ENCODE measurements around the gene RAMAC.
A peak's percentile ranks its signal among the peaks of the same experiment; 100 is the strongest.
"Not testable (repeated sequence)": the region's sequence is repeated elsewhere in the genome, so short reads cannot be mapped to it uniquely, and the experiment has no call there.

The RAMAC gene

GRCh38 chr15:82985688-82986441 is at the start of gene RAMAC:
RAMAC (plus strand) TSS chr15:82986210; CDS start chr15:82989019, 2,809 bp downstream.
- Mint-ChIP-seq H3K4me1 (ENCODE audit: low read depth) (peaks cover 16% of the 10 kb centered on the region), H3K4me3 (peak within 1 kb of the TSS; percentile 88), H3K27me3 (ENCODE audit: low read depth) (no peaks in the 10 kb centered on the region), H3K27ac (peak within 1 kb of the TSS; percentile 84), H3K9me3 (no peaks in the 10 kb centered on the region), H3K36me3 (ENCODE audit: low read depth) (peaks cover 34% of the 10 kb centered on the region)
- DNase-seq (ENCODE audit: low spot score) = peak; percentile 88

GRCh38 chr15:82936966-82937711 is 48.9 kb upstream of the RAMAC start:
- DNase-seq (ENCODE audit: low spot score) = no peak
- Mint-ChIP-seq H3K27me3 (ENCODE audit: low read depth) (peaks cover 2% of the 10 kb centered on the region), H3K4me3 (no peak overlapping the region), H3K27ac (no peak overlapping the region), H3K36me3 (ENCODE audit: low read depth) (peaks cover 5% of the 10 kb centered on the region), H3K4me1 (ENCODE audit: low read depth) (peaks cover 19% of the 10 kb centered on the region), H3K9me3 (no peaks in the 10 kb centered on the region)

- no peaks in the 10 kb centered on the region for H3K9me3 Mint-ChIP-seq
- no peak for DNase-seq (ENCODE audit: low spot score)
- H3K4me1 Mint-ChIP-seq (ENCODE audit: low read depth) = peaks cover 19% of the 10 kb centered on the region
- H3K27ac Mint-ChIP-seq = no peak overlapping the region
- H3K27me3 Mint-ChIP-seq (ENCODE audit: low read depth) = peaks cover 2% of the 10 kb centered on the region
- H3K4me3 Mint-ChIP-seq = no peak overlapping the region
- peaks cover 5% of the 10 kb centered on the region for H3K36me3 Mint-ChIP-seq (ENCODE audit: low read depth)
Measured at GRCh38 chr15:82937712-82938058, 48.3 kb upstream of the RAMAC start.

- not testable (repeated sequence) for H3K27me3 Mint-ChIP-seq (ENCODE audit: low read depth); H3K36me3 Mint-ChIP-seq (ENCODE audit: low read depth); H3K4me1 Mint-ChIP-seq (ENCODE audit: low read depth); DNase-seq (ENCODE audit: low spot score); H3K27ac Mint-ChIP-seq; H3K4me3 Mint-ChIP-seq; H3K9me3 Mint-ChIP-seq
Measured at GRCh38 chr15:82939678-82940077, 46.3 kb upstream of the RAMAC start.

- H3K36me3 Mint-ChIP-seq (ENCODE audit: low read depth) = peaks cover 7% of the 10 kb centered on the region
- H3K27ac Mint-ChIP-seq = no peak overlapping the region
- DNase-seq (ENCODE audit: low spot score) = no peak
- H3K27me3 Mint-ChIP-seq (ENCODE audit: low read depth) = peaks cover 7% of the 10 kb centered on the region
- H3K9me3 Mint-ChIP-seq = no peaks in the 10 kb centered on the region
- H3K4me3 Mint-ChIP-seq = no peak overlapping the region
- peaks cover 12% of the 10 kb centered on the region for H3K4me1 Mint-ChIP-seq (ENCODE audit: low read depth)
Measured at GRCh38 chr15:82942691-82943090, 43.3 kb upstream of the RAMAC start.

GRCh38 chr15:82943176-82943575 is 42.8 kb upstream of the RAMAC start:
- peaks cover 7% of the 10 kb centered on the region for H3K27me3 Mint-ChIP-seq (ENCODE audit: low read depth)
- H3K4me3 Mint-ChIP-seq = no peak overlapping the region
- H3K9me3 Mint-ChIP-seq = no peaks in the 10 kb centered on the region
- H3K27ac Mint-ChIP-seq = no peak overlapping the region
- H3K36me3 Mint-ChIP-seq (ENCODE audit: low read depth) = peaks cover 7% of the 10 kb centered on the region
- no peak for DNase-seq (ENCODE audit: low spot score)
- peaks cover 12% of the 10 kb centered on the region for H3K4me1 Mint-ChIP-seq (ENCODE audit: low read depth)

- Mint-ChIP-seq H3K36me3 (ENCODE audit: low read depth) (peaks cover 2% of the 10 kb centered on the region), H3K4me3 (no peak overlapping the region), H3K4me1 (ENCODE audit: low read depth) (peaks cover 12% of the 10 kb centered on the region)
Measured at GRCh38 chr15:82944056-82944455, 42.0 kb upstream of the RAMAC start.

GRCh38 chr15:82944821-82945220 is 41.2 kb upstream of the RAMAC start:
- DNase-seq (ENCODE audit: low spot score) = no peak
- Mint-ChIP-seq H3K4me3 (no peak overlapping the region), H3K9me3 (no peaks in the 10 kb centered on the region), H3K27me3 (ENCODE audit: low read depth) (peaks cover 5% of the 10 kb centered on the region), H3K36me3 (ENCODE audit: low read depth) (peaks cover 2% of the 10 kb centered on the region), H3K4me1 (ENCODE audit: low read depth) (peaks cover 12% of the 10 kb centered on the region), H3K27ac (no peak overlapping the region)

More at GRCh38 chr15:82944056-82944455, 42.0 kb upstream of the RAMAC start:
- H3K27ac Mint-ChIP-seq = no peak overlapping the region
- peaks cover 5% of the 10 kb centered on the region for H3K27me3 Mint-ChIP-seq (ENCODE audit: low read depth)
- no peaks in the 10 kb centered on the region for H3K9me3 Mint-ChIP-seq
- no peak for DNase-seq (ENCODE audit: low spot score)

GRCh38 chr15:82945326-82945725 is 40.7 kb upstream of the RAMAC start:
- DNase-seq (ENCODE audit: low spot score) = no peak
- peaks cover 2% of the 10 kb centered on the region for H3K36me3 Mint-ChIP-seq (ENCODE audit: low read depth)

GRCh38 chr15:82946155-82946701 is 39.8 kb upstream of the RAMAC start:
- H3K27ac Mint-ChIP-seq = no peak overlapping the region
- peaks cover 5% of the 10 kb centered on the region for H3K27me3 Mint-ChIP-seq (ENCODE audit: low read depth)
- H3K9me3 Mint-ChIP-seq = no peaks in the 10 kb centered on the region

More at GRCh38 chr15:82945326-82945725, 40.7 kb upstream of the RAMAC start:
- Mint-ChIP-seq H3K9me3 (no peaks in the 10 kb centered on the region), H3K4me1 (ENCODE audit: low read depth) (peaks cover 12% of the 10 kb centered on the region), H3K27me3 (ENCODE audit: low read depth) (peaks cover 5% of the 10 kb centered on the region), H3K27ac (no peak overlapping the region), H3K4me3 (no peak overlapping the region)

GRCh38 chr15:82950295-82950694 is 35.7 kb upstream of the RAMAC start:
- DNase-seq (ENCODE audit: low spot score) = peak; percentile 9
- Mint-ChIP-seq H3K36me3 (ENCODE audit: low read depth) (peaks cover 2% of the 10 kb centered on the region), H3K4me1 (ENCODE audit: low read depth) (peaks cover 14% of the 10 kb centered on the region), H3K9me3 (no peaks in the 10 kb centered on the region), H3K4me3 (no peak overlapping the region), H3K27ac (no peak overlapping the region), H3K27me3 (ENCODE audit: low read depth) (peaks cover 11% of the 10 kb centered on the region)

More at GRCh38 chr15:82946155-82946701, 39.8 kb upstream of the RAMAC start:
- DNase-seq (ENCODE audit: low spot score) = no peak
- Mint-ChIP-seq H3K36me3 (ENCODE audit: low read depth) (peaks cover 2% of the 10 kb centered on the region), H3K4me1 (ENCODE audit: low read depth) (peaks cover 12% of the 10 kb centered on the region), H3K4me3 (no peak overlapping the region)

GRCh38 chr15:82950746-82951370 is 35.2 kb upstream of the RAMAC start:
- Mint-ChIP-seq H3K4me3 (no peak overlapping the region), H3K27me3 (ENCODE audit: low read depth) (peaks cover 11% of the 10 kb centered on the region), H3K4me1 (ENCODE audit: low read depth) (peaks cover 14% of the 10 kb centered on the region), H3K36me3 (ENCODE audit: low read depth) (peaks cover 2% of the 10 kb centered on the region), H3K27ac (no peak overlapping the region), H3K9me3 (no peaks in the 10 kb centered on the region)
- DNase-seq (ENCODE audit: low spot score) = peak; percentile 38

- Mint-ChIP-seq H3K4me1 (ENCODE audit: low read depth) (peaks cover 14% of the 10 kb centered on the region), H3K4me3 (no peak overlapping the region), H3K9me3 (no peaks in the 10 kb centered on the region), H3K27ac (peak overlapping the region; percentile 62), H3K36me3 (ENCODE audit: low read depth) (peaks cover 2% of the 10 kb centered on the region), H3K27me3 (ENCODE audit: low read depth) (peaks cover 8% of the 10 kb centered on the region)
- DNase-seq (ENCODE audit: low spot score) = peak; percentile 6
Measured at GRCh38 chr15:82951472-82952157, 34.4 kb upstream of the RAMAC start.

Data from T-helper 2 cell treated with Interferon-gamma antibody and Interleukin-4, amounts not matched to agents 5 μg/mL and 100 μg/mL, for 36 hours (primary cell).